GM08714 (cell line): ENCODE measurements around the gene GPR148.

Experiments
- H3K4me3 ChIP-seq: fragments of 200-500 bp; sonication (Bioruptor generic); 2 replicates; pipeline ENCODE4 v1.5.1; 2014; ENCODE audit warnings: mild to moderate bottlenecking, low read length, inconsistent platforms
- ZNF274 ChIP-seq: IDR thresholded peaks from 2 replicates; pipeline ENCODE4 v1.6.1; 2012; ENCODE audit warnings: mild to moderate bottlenecking, low read depth, low read length

The GPR148 gene

GRCh38 chr2:130760754-130761751 lies 32.2 kb downstream of the GPR148 start:
- TF ChIP-seq ZNF274: no peak
- H3K4me3 ChIP-seq: no peak overlapping the region

- TF ChIP-seq ZNF274: no peak
Measured at GRCh38 chr2:130762031-130762909, 33.4 kb downstream of the GPR148 start.

GRCh38 chr2:130762910-130763385 lies 34.1 kb downstream of the GPR148 start:
- TF ChIP-seq ZNF274: no peak
- no peak overlapping the region for H3K4me3 ChIP-seq

More at GRCh38 chr2:130762031-130762909, 33.4 kb downstream of the GPR148 start:
- no peak overlapping the region for H3K4me3 ChIP-seq

GRCh38 chr2:130763405-130763804 lies 34.5 kb downstream of the GPR148 start:
- TF ChIP-seq ZNF274: no peak
- H3K4me3 ChIP-seq: no peak overlapping the region

- no peak for TF ChIP-seq ZNF274
Measured at GRCh38 chr2:130764035-130764820, 35.4 kb downstream of the GPR148 start.

GRCh38 chr2:130764821-130765115 lies 35.9 kb downstream of the GPR148 start:
- no peak for TF ChIP-seq ZNF274
- H3K4me3 ChIP-seq: no peak overlapping the region

More at GRCh38 chr2:130764035-130764820, 35.4 kb downstream of the GPR148 start:
- H3K4me3 ChIP-seq: no peak overlapping the region

GRCh38 chr2:130765464-130765863 lies 36.6 kb downstream of the GPR148 start:
- H3K4me3 ChIP-seq: no peak overlapping the region
- TF ChIP-seq ZNF274: no peak

GRCh38 chr2:130766037-130766436 lies 37.2 kb downstream of the GPR148 start:
- TF ChIP-seq ZNF274: no peak
- H3K4me3 ChIP-seq: no peak overlapping the region

- TF ChIP-seq ZNF274: no peak
- no peak overlapping the region for H3K4me3 ChIP-seq
Measured at GRCh38 chr2:130766711-130767407, 38.0 kb downstream of the GPR148 start.

- no peak overlapping the region for H3K4me3 ChIP-seq
- TF ChIP-seq ZNF274: no peak
Measured at GRCh38 chr2:130767408-130767775, 38.5 kb downstream of the GPR148 start.

GRCh38 chr2:130768191-130768855 lies 39.5 kb downstream of the GPR148 start:
- TF ChIP-seq ZNF274: no peak

GRCh38 chr2:130769343-130769907 lies 40.6 kb downstream of the GPR148 start:
- TF ChIP-seq ZNF274: no peak
- H3K4me3 ChIP-seq: no peak overlapping the region

More at GRCh38 chr2:130768191-130768855, 39.5 kb downstream of the GPR148 start:
- no peak overlapping the region for H3K4me3 ChIP-seq

GRCh38 chr2:130776550-130776949 lies 47.7 kb downstream of the GPR148 start:
- no peak overlapping the region for H3K4me3 ChIP-seq
- no peak for TF ChIP-seq ZNF274
